ENCODE data around the gene SCAANT1. TPM values are rescaled to one million over a fixed set of nuclear protein-coding genes. Genes with fewer than 3 reads are reported as not detected.
A peak's percentile ranks its signal among the peaks of the same experiment; 100 is the strongest.

Gene SCAANT1
- polyA plus RNA-seq, 10 donors: 0.53 to 2.1 (median 1.0) TPM; not detected in 5

DNA sequence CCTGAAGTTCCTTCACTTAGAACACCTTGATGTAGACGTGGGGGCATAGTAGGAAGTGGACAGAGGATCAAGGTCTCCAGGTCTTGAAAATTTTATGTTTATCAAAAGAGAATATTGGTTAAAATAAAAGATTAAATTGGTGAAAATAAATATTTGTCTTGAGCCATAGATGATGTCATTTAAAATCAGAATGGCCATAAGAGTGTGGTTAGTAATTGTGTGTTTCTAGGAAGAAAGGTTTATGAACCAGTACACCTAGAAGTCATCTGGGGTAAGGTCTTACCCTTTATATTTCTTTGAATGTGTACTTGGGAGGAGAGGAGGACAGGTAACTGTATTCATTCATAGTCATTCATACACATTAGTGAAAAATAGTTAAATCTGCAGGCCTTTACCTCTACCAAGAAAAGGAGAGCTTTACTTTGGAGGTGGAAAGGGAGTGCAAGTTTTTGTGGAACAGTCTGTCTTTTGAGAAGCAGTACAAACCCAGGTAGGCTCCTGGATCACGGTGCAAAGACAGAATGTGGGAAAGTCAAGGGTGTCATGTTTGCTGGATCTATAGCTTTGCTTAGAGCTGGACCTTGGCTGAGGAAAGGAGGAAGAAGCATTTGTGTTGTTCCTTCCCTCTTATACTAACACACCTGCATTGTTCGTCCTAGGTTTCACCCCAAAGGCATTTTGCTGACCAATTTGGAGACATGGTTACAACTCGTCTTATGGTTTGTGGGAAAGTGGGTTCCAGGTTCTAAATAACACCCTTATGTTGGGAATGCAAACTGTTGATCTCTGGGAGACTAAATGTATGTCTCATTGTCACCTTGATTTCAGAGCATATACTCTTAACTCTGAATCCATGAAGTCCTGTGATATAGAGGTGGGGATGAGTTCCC is 6.2 kb downstream of the SCAANT1 start:
- DNase-seq: no peak

DNA sequence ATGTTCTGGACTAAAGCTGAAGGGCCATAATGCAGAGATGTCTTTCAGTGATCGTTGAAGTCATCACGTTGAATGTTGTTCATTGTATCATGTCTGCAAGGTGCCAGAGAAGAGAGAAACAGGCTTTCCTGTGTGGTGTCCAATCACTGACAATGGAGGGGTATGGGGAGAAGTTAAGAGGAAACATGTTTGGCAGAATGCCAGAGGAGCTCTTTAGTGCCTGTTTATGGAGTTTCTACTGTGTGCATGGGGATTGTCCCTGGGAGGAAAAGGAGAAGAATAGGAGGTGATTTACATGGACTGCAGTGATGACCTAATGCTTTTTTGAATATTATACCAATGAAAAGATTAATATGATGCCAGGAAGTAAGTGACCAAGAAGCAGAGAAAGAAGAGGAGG is 11.7 kb downstream of the SCAANT1 start:
- peak in 2 of 3 donors; percentile 11 to 40 for DNase-seq

DNA sequence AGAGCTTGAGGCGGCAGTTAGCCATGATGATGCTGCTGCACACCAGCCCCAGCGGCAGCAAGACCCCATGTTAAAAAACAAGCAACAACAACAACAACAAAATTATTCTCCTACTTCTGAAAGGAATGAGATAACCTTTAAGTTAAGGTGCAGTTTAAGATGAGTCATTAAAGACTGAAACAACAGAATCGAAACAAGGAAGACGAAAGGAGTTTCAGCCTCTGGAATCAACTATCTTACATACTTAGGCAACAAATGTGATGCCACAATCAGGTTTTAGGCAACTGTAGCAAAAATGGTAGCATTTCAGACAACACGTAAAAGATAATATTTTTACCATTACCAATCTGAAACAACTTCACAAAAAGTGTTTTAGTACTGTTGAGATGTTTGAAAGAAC is 12.2 kb downstream of the SCAANT1 start:
- DNase-seq: no peak

DNA sequence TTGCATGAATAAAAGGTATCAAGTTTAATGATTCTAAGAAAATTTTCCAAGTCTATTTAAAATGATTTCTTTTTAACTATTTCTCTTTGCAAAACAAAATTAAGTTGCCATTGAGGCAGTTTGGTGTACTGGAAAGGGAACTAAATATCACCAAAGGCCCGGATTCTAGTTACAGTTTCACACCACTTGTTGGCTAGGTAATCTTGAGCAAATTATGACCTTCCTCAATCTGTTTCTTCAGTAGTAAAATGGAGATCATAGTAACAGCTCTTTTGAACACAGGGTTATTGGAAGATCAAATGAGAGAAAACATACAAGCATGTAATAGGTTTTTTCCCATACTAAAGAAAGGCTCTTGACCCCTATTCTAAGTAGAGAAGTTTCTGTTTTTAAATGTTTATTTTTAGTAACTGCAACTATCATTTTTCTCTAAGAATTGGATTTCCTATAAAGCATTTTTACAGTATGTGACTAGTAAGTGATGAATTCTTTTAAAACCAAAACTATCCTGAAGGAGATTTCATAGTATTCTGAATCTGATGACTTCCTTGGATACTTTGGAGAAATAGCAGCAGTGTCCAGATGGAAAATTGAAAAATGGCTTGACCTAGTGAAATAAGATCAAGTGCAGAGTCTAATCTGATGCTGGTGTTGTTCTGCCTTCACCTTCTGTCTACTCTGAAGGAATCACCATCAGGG is 15.7 kb downstream of the SCAANT1 start:
- no peak for DNase-seq

DNA sequence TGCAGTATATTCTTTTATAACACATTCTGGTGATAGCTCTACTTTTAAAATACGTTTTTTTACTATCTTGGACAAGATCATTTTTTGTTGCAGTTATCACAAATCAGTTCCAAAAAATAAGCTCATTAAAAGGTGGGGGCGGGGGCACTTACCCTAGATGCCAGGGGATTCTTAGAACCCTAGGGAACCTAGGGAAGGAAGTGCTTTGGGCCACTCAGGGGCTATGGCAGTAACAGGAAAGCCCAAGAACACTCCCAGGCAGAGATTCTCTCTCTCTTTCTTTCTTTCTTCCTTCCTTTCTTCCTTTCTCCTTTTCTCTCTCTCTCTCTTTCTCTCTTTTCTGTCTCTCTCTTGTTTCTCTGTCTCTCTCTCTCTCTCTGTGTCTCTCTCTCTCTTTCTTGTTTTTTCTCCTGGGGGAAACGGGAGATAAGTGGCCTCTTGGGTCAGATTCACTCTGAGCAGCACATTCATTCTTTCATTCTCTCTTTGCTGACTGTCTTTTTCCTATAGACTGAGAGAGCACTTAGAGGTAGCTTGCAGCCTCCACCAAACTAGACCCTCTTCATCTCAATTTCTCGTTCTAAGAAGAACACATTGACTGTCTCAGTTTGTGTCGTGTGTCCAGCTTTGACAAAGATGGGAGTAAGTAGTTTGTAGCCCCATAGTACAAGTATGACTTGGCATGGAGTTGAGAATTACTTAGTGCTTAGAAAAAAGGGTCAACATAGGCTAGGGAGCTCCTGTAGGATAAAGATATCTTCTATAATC is 16.6 kb downstream of the SCAANT1 start:
- DNase-seq: no peak

DNA sequence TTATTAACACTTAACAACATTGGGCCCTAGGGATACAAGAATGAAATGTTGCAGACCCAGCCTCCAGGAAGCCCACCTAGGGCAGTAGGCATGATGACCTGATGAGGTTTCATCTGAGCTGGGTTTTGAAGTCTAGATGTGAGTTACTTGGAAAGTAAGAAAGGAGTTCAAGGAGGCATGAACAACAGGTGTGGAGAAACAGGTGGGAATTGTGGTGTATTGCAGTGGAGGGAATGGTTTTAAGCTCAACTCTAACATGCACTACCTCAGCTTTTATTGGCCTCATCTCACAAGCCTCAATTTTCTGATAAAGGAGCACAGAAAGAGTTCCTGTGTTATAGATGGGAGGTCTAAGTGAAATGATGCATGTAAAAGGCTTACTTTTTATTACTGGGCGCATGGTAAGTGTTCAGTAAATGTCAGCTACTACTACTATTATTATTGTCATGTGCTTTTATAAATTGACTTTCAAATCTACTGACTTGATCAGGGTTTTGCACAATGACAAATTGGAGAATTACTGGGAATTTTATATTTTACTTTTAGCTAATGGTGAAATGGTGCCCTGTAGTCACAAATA is 19.3 kb downstream of the SCAANT1 start:
- DNase-seq: no peak

DNA sequence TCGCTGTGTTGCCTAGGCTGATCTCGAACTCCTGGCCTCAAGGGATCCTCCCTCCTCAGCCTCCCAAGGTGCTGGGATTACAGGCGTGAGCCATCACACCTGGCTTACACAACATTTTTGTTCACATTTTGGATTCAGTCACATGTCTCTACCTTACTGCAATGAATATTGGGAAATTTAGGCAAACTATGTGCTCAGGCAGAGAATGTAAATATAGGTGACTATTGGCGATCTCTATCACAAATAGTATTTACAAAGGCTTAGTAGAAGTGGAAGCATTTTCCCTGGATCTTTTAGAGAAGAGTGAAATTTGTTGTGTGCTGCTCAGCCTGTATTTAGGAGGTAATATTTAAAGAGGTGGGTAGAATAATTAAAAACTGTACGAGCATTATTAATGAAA is 20.7 kb downstream of the SCAANT1 start:
- no peak for DNase-seq

DNA sequence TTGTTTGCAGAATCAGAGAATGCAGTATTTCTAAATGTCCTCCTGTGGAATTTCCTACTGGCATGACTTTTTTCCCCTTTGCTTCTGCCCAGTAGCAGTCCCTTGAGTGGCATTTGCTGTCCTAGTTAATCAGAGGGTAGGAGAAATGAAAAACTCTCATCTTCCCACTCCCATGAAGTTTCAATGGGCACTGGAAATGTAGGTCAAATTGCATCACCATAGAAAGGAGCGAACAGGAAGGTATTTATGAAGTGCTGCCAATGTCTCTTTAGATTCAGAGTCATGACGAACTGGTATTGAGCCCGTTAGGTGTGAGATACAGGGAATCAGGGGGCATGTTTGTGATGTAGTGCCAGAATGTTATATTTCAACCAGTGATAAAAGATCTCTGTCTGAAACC is 25.3 kb downstream of the SCAANT1 start:
- DNase-seq: no peak

DNA sequence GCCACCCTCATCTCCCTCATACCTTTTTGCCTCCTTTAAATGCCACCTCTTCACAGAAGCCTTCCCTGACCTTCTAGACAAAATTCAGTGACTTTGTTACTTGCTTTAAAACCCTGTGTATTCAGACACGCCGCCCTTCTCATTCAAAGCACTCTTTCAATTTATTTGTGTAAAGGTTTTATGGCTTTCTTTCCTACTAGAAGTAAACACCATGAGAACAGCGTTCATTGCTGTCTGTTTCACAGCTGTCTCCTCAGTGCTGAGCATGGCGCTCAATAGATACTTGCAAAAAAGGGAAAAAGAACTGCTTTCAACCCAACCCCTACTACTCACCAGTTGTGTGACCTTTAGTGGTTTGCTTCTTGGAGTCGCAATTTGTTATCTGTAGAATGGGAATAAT is 31.5 kb downstream of the SCAANT1 start:
- DNase-seq: no peak

DNA sequence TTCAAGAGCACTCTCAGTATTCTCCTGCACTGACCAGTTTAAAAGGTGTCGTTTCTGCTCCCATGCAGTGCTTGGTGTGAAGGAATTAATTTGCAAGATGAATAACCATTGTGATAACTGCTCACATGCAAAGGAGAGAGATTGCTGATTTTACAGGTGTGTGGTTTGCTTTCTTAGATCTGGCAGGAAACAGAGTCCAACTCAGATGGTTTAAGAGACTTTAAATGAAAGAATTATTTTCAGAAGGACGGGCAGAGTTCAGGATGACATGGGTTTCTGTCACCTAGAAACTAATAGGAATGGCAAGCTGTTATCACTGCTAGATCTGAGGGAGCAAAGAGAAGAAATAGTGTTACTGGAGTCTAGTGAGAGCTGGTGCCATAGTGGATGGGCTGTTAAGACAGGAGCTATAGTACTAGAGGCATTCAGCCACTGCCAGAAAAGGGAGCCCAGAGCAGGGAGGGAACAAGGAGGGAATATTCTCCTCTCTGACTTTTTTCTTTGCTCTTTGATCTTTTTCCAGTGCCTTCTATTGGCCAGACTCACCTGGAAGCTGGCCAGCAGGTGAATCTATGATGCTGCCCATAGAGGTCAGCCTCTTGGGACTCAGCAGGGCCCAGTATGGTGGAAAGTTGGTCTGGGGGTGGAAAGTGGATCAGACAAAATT is 33.7 kb downstream of the SCAANT1 start:
- no peak for DNase-seq

DNA sequence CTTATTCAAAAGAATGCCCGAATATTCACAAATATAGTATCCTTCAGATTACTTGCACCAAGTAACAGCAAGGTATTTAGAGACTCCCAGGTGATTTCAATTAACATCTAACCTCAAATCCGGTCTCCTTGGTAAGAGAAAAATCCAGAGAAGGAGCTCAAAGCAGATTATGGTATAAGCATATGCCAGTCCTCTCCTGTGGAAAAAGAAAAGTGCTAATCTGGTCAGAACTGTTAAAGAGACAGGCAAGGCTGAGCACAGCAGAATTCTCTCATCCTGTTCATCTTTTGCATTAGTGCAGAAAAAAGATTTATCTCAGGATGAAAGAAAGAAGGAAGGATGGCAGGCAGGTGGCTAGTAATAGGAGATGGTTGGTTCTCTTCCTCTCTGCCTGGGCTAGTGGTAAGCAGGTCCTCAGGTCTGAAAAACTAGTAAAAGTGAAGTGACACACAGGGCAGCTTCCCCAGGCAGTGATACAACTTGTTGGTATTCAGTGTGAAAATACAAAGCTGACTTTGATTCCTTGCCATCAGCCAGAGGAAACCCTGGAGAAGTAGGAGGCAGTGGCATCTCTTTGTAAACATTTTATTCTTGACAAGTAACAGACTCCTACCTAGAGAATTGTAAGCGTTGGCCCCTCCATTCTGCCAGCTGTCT is 34.3 kb downstream of the SCAANT1 start:
- no peak for DNase-seq

DNA sequence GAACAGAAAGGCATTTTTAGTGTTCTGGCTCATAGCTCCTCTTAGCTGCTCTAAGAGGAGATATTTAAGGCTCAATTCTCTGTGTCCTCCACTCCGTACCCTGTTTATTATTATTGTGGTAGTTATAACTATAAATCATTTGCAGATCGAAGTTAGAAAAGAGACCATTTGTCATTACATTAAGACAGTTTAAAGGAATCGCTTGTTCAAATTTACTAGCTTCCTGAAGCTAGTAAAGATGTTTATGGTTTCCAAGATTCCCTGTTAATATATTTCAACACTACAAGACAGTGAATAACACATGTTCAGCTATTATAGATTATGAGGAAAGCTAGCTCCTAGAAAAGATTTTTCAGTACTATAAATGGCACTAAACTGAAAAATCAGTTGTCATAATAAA is 35.9 kb downstream of the SCAANT1 start:
- no peak for DNase-seq

DNA sequence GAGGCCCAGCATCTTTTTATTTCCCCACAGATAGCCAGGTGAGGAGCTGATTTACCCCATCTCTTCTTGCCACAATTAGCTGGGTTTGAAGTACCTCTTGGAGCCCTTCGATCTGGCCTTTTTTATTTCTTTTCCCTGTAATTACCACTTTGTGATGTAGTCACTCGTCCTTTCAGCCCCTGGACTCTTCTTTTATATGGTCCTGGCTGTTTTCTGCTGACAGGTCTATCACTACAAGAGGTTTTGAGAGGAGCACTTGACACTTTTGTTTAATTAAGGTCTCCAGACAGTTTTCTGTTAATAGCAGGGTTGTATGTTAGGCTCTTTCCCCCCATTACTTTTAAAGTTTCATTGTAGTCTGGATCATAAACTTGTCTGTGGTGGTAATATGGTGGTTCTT is 36.7 kb downstream of the SCAANT1 start:
- no peak for DNase-seq

DNA sequence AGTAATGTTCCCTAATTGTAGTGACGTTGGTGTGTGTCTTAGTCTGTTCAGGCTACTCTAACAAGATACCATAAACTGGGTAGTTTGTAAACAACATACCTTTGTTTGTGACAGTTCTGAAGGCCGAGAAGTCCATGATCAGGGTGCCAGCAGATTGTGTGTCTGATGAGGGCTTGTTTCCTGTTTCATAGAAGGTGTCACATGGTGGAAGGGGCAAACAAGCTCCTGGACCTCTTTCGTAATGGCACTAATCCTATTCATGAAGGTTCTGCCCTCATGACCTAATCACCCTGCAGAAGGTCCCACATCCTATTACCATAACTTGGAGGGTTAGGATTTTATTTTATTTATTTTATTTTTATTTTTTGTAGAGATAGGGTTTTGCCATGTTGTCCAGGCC is 37.4 kb downstream of the SCAANT1 start:
- DNase-seq: no peak

DNA sequence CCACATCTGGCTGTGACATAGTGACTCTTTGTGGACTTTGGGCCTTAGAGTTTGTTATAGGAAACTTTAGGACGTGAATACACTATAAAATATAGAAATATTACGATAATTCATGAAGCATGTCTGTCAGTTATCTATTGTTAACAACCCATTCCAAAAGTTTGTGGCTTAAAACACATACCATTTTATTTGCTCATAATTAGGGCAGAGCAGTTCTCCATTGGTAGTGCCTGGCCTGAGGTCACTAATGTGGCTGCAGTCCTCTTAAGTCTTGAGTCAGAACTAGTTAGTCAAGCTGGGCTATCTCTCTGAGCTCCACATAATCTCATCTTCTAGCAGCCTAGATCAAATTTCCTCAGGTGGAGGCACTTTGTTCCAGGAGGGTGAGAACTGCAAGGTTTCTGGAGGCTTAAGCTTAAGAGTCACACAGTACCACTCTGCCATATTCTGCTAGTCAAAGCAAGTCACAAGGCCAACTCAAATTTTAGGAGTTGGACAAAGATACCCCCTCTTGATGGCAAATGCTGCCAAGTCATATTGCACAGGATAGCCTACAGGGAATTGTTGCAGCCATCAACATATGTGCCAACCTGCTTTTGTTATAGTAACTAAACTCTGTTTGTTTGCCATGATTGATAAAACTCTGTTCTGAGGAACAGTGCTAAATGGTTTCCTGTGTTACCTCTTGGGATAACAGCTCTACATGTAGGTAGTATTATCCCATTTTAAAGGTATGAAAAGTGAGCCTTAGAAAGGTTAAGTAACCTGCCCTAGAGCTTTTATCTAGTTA is 39.9 kb downstream of the SCAANT1 start:
- DNase-seq: peak in 1 of 3 donors; percentile 32

DNA sequence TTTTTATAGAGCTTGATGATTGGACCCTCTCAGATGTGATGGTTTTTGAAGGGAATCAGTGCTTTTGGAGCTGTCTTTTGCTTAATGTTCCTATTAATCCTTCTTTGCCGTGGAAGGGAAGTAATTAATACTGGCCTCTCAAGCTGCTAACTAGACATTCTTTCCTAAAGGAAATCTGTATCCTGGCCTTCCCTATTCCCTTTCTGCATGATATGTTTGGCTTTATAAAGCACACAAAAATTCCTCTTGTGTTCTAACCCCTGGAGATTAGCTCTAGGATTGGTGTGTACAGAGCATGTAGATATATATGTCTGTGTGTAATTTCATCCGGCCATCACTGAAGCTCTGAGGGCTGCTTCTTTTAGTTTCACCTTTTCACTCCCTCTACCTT is 41.6 kb downstream of the SCAANT1 start:
- no peak for DNase-seq

DNA sequence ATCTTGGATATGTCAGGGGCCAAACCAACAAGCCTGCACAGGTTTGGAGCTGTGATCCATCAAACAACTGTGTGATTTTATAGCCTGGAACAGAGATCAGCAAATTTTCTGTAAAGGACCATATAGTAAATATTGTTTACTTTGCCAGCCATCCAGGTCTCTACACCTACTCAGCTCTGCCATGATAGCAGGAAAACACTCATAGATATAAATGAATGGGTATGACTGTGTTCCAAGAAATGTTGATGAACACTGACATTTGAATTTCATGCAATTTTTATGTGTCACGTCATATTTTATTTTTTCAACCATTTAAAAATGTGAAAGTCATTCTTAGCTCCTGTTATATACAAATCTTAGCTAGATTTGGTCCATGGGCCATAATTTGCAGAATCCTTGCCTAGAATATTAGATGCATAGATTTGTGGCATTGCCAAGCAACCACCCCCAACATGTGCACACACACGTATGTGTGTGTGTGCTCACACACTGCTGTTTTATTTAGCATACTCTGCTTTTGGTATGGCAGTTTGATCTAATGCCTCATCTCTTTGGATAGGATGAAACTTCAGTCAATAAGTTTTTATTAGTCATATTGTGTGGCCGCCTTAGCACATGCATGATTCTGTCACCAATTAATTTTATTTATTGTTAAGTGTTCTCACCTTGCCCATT is 42.1 kb downstream of the SCAANT1 start:
- DNase-seq: no peak

DNA sequence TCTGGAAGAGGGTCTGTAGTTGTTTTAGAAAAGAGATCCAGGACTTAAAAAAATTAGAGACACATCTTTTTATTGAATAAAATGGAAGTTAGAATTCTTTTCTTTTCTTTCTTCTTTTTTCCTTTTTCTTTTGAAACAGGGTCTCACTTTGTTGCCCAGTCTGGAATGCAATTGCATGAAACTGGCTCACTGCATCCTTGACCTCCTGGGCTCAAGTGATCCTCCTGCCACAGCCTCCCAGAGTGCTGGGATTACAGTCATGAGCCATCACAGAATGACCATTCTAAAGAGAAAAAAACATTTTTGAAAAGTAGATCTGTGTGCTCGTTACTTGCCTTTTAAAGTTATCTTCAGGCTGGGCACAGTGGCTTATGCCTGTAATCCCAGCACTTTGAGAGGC is 45.0 kb downstream of the SCAANT1 start:
- no peak for DNase-seq

DNA sequence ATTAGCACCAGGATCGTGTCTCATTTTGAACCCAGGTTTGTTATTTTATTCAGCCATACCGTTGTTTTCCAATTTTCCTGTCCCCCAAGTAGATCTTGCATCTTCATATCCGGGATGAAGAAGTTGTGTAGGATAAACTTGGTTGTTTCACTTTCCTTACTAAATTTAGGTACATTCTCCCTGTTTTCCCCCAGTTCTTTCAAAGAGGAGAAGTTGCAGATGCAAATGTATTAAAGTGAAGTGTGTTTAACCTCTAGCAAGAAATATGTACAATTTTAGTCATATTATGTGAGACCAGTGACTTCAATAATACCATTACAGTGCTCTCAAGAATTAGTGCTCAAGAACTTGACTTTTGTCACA is 47.2 kb downstream of the SCAANT1 start:
- no peak for DNase-seq

All from muscle of back (tissue), 11 donors.